K562 (cell line): ENCODE measurements around the gene ARL17B. TPM values are rescaled to one million over a fixed set of nuclear protein-coding genes. Genes with fewer than 3 reads are reported as not detected.
"Not testable (repeated sequence)": the region's sequence is repeated elsewhere in the genome, so short reads cannot be mapped to it uniquely, and the experiment has no call there.

Source experiments
- ATAC-seq: fragments of 200-7000 bp; cut with Tn5 transposase; 3 replicates; pipeline ENCODE4 v1.9.1; 2020; ENCODE audit warnings: moderate library complexity
- BruUV-seq: library from RNA; stranded (reverse); fragments of 400-500 nt; replicated peaks from 2 replicates; lab custom pipeline; 2021; lab: Mats Ljungman, UMichigan
- CTCF ChIA-PET: fragments of 300-600 bp; formaldehyde crosslinking; extraction: SDS; loops from one replicate; lab custom pipeline; 2021; ENCODE audit warnings: low intra/inter-chr PET ratio; lab: Yijun Ruan, JAX
- POLR2A ChIA-PET: fragments of 300-600, 350-650 bp; sonication (Branson Sonifier 250); formaldehyde crosslinking; extraction: SDS; loops from one replicate; lab custom pipeline; 2021; ENCODE audit warnings: antibody characterized with exemption, inconsistent platforms; lab: Yijun Ruan, JAX
- DNase-seq, 4 experiments: peaks; one replicate each; pipeline versions ENCODE4 v3.0.0 to v3.0.0-alpha.2; 2011 to 2018; ENCODE audit warnings: low spot score in 3 of 4, mixed read lengths in 3 of 4; ENCODE audit errors: extremely low read depth in 1 of 4
- FAIRE-seq: peaks from 2 replicates; lab custom pipeline; 2011; peaks lifted over from hg19 to GRCh38; lab: Jason Lieb, UNC
- H2AFZ ChIP-seq: 2 replicates; pipeline ENCODE4 v1.6.0; 2011; ENCODE audit warnings: low read depth, low read length, control low read depth, inconsistent platforms
- H3K27ac ChIP-seq: fragments of 200-600 bp; 3 replicates; pipeline ENCODE4 v1.8.0; 2011; ENCODE audit warnings: low read depth, mild to moderate bottlenecking, control low read depth, inconsistent platforms, low read length, moderate library complexity, mixed read lengths; ENCODE audit errors: extremely low read depth
- H3K27me3 ChIP-seq, 2 experiments: fragments of 300-600 bp in 1 of 2; 2 replicates in 1 of 2; 3 replicates in 1 of 2; pipeline versions ENCODE4 v1.6.0 to v1.8.0; 2011; ENCODE audit warnings: inconsistent platforms in 2 of 2, low read length in 2 of 2, mild to moderate bottlenecking in 1 of 2, mixed read lengths in 1 of 2, moderate library complexity in 1 of 2; ENCODE audit not compliant: control insufficient read depth in 2 of 2, insufficient read depth in 2 of 2
- H3K36me3 ChIP-seq: fragments of 300-600 bp; 3 replicates; pipeline ENCODE4 v1.8.0; 2011; ENCODE audit warnings: mild to moderate bottlenecking, low read length, inconsistent platforms; ENCODE audit not compliant: control insufficient read depth, insufficient read depth
- H3K4me1 ChIP-seq, 2 experiments: fragments of 200-600 bp in 1 of 2; replicated peaks in 1 of 2; 2 replicates in 1 of 2; 3 replicates in 1 of 2; pipeline versions ENCODE4 v1.5.1 to v1.8.0; 2011; ENCODE audit warnings: inconsistent platforms in 2 of 2, low read length in 2 of 2, mild to moderate bottlenecking in 1 of 2, mixed read lengths in 1 of 2, moderate library complexity in 1 of 2; ENCODE audit not compliant: control insufficient read depth in 2 of 2, insufficient read depth in 2 of 2
- H3K4me2 ChIP-seq: 2 replicates; pipeline ENCODE4 v1.6.1; 2011; ENCODE audit warnings: low read length, control low read depth, inconsistent platforms, mixed read lengths; ENCODE audit not compliant: insufficient read depth
- H3K4me3 ChIP-seq: fragments of 200-600 bp; sonication (generic), shearing (Covaris generic); 2 replicates; pipeline ENCODE4 v1.5.1; 2016; ENCODE audit warnings: control low read depth, inconsistent platforms
- H3K79me2 ChIP-seq: fragments of 200-600 bp; 3 replicates; pipeline ENCODE4 v1.8.0; 2011; ENCODE audit warnings: low read length, inconsistent platforms; ENCODE audit not compliant: control insufficient read depth, insufficient read depth
- H3K9ac ChIP-seq, 2 experiments: 2 replicates each; pipeline versions ENCODE4 v1.6.0 to v1.6.1; 2011; ENCODE audit warnings: low read depth in 2 of 2, low read length in 2 of 2, control low read depth in 1 of 2, inconsistent platforms in 1 of 2, mild to moderate bottlenecking in 1 of 2, mixed read lengths in 1 of 2; ENCODE audit not compliant: insufficient read depth in 1 of 2
- H3K9me1 ChIP-seq: one replicate; pipeline ENCODE4 v1.6.0; 2011; ENCODE audit warnings: inconsistent platforms, mild to moderate bottlenecking, low read length, moderate library complexity; ENCODE audit not compliant: control insufficient read depth, insufficient read depth
- H3K9me3 ChIP-seq: replicated peaks from 2 replicates; pipeline ENCODE4 v1.5.1; 2011; ENCODE audit warnings: low read depth, low read length, inconsistent platforms; ENCODE audit not compliant: control insufficient read depth, insufficient read depth
- H4K20me1 ChIP-seq: replicated peaks from 2 replicates; pipeline ENCODE4 v1.6.1; 2011; ENCODE audit warnings: low read length, inconsistent platforms, mixed read lengths; ENCODE audit not compliant: control insufficient read depth, insufficient read depth
- WGBS: fragments of 100-300 bp; shearing (Covaris generic); methylation state at CpG from one replicate; pipeline ENCODE4 v1.1.6; 2016; ENCODE audit warnings: low coverage, mixed read lengths; ENCODE audit not compliant: insufficient coverage; ENCODE audit errors: missing lambda C conversion rate; 5-methylcytosine and 5-hydroxymethylcytosine counted together
- in situ Hi-C: fragments of 300-500 bp; cut with MboI; formaldehyde crosslinking; loops from 4 replicates; pipeline ENCODE4 v1.15.0; 2018; ENCODE audit warnings: inconsistent platforms, mixed read lengths
- intact Hi-C: fragments of 100-400 bp; cut with micrococcal nuclease; formaldehyde crosslinking; loops from 2 replicates; pipeline ENCODE4 v1.14.2; 2022
- polyA plus RNA-seq, 8 experiments: library from polyadenylated mRNA; depleted of rRNA in 4 of 8; stranded (reverse) in 5 of 8; unstranded in 3 of 8; fragments of >200 nt; fragmentation: Nextera tagmentation in 2 of 8; fragmentation: Illumina TruSeq in 1 of 8; extraction: Ambion mirVana in 2 of 8; extraction: Trizol in 1 of 8; gene quantifications; 2 replicates each; pipeline versions ENCODE4 v1.2.1 to v1.2.3, GENCODE V29; 2011 to 2014; ENCODE audit warnings: inconsistent platforms in 1 of 8, missing spikeins in 1 of 8
- total RNA-seq, 7 experiments: library from RNA; depleted of rRNA in 6 of 7; stranded (reverse); fragments of >200 nt in 6 of 7; fragmentation: Illumina TruSeq in 2 of 7; extraction: Trizol in 2 of 7; gene quantifications; 2 replicates each; pipeline versions ENCODE4 v1.2.1 to v1.2.3, GENCODE V29; 2011 to 2021; ENCODE audit warnings: low replicate concordance in 1 of 7

The ARL17B gene
- total and polyA plus RNA-seq, 9 of the 15 experiments (the other 6 are each of a cell fraction or from before 2014, with no cell fraction given), result 4.0 to 24.2 (median 8.4) TPM

GRCh38 chr17:46372236-46373229, 11.0 kb upstream of the ARL17B start:
- H3K9me1 ChIP-seq, H3K4me3 ChIP-seq, CTCF ChIA-PET, BruUV-seq, H3K36me3 ChIP-seq, POLR2A ChIA-PET, H3K79me2 ChIP-seq, H3K9ac ChIP-seq, H3K27me3 ChIP-seq, DNase-seq, H4K20me1 ChIP-seq, H3K27ac ChIP-seq, H2AFZ ChIP-seq, H3K9me3 ChIP-seq, H3K4me2 ChIP-seq, H3K4me1 ChIP-seq, intact Hi-C loops: not testable (repeated sequence)
- FAIRE-seq, result peak; percentile 67
- no CpG with 5 or more reads among the region's 95 CpGs for WGBS
- in situ Hi-C loops, result loop anchor here (25.0 kb wide), 1 partner anchor 110 kb away; no protein-coding TSS in a partner anchor
- peak; percentile 90 for ATAC-seq

GRCh38 chr17:46367520-46367919, 6.0 kb upstream of the ARL17B start:
- BruUV-seq, H3K4me1 ChIP-seq, H2AFZ ChIP-seq, H3K36me3 ChIP-seq, intact Hi-C loops, DNase-seq, H3K79me2 ChIP-seq, H3K4me3 ChIP-seq, H3K9me1 ChIP-seq, POLR2A ChIA-PET, H3K9ac ChIP-seq, ATAC-seq, H3K27me3 ChIP-seq, H3K9me3 ChIP-seq, CTCF ChIA-PET, H3K4me2 ChIP-seq, H3K27ac ChIP-seq, H4K20me1 ChIP-seq, FAIRE-seq: not testable (repeated sequence)
- no CpG with 5 or more reads among the region's 3 CpGs for WGBS
- in situ Hi-C loops, result loop anchor here (25.0 kb wide), 1 partner anchor 105 kb away; no protein-coding TSS in a partner anchor

- H3K9me1 ChIP-seq, BruUV-seq, H3K9me3 ChIP-seq, intact Hi-C loops, H3K79me2 ChIP-seq, CTCF ChIA-PET, H3K27ac ChIP-seq, H3K4me3 ChIP-seq, H3K4me2 ChIP-seq, POLR2A ChIA-PET, H3K4me1 ChIP-seq, H2AFZ ChIP-seq, H4K20me1 ChIP-seq, H3K9ac ChIP-seq, FAIRE-seq, DNase-seq, H3K36me3 ChIP-seq, H3K27me3 ChIP-seq: not testable (repeated sequence)
- in situ Hi-C loops, result loop anchor here (25.0 kb wide), 1 partner anchor 99 kb away; no protein-coding TSS in a partner anchor
- ATAC-seq, result peak; percentile 71
- no CpG with 5 or more reads among the region's 42 CpGs for WGBS
These were observed 326 bp downstream of the ARL17B start for GRCh38 chr17:46361145-46361735.
